Measurements from ENCODE around the gene NPIPA7. TPM values are rescaled to one million over a fixed set of nuclear protein-coding genes. Genes with fewer than 3 reads are reported as not detected.
"Not testable (repeated sequence)": the region's sequence is repeated elsewhere in the genome, so short reads cannot be mapped to it uniquely, and the experiment has no call there.

NPIPA7 gene
- total RNA-seq, 1 donor from 2014 or later = 7.0 TPM

DNA sequence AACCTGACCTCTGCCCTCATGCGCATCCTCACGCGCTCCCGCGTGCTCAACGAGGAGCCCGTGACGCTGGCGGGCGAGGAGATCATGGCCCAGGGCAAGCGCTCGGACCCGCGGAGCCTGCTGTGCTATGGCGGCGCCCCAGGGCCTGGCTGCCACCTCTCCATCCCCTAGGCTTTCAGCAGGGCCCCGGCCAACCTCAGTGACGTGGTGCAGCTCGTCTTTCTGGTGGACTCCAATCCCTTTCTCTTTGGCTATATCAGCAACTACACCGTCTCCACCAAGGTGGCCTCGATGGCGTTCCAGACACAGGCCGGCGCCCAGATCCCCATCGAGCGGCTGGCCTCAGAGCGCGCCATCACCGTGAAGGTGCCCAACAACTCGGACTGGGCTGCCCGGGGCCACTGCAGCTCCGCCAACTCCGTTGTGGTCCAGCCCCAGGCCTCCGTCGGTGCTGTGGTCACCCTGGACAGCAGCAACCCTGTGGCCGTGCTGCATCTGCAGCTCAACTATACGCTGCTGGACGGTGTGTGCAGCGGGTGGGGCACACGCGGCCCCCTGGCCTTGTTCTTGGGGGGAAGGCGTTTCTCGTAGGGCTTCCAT is 7.7 kb upstream of the NPIPA7 start:
- H3K4me3 Mint-ChIP-seq; CTCF ChIA-PET; H3K27ac Mint-ChIP-seq; H3K36me3 Mint-ChIP-seq (ENCODE audit: low read depth); intact Hi-C loops (cut with micrococcal nuclease); H3K4me1 Mint-ChIP-seq; POLR2A ChIA-PET; DNase-seq; ATAC-seq (ENCODE audit: low read depth); H3K9me3 Mint-ChIP-seq; H3K27me3 Mint-ChIP-seq: not testable (repeated sequence)

DNA sequence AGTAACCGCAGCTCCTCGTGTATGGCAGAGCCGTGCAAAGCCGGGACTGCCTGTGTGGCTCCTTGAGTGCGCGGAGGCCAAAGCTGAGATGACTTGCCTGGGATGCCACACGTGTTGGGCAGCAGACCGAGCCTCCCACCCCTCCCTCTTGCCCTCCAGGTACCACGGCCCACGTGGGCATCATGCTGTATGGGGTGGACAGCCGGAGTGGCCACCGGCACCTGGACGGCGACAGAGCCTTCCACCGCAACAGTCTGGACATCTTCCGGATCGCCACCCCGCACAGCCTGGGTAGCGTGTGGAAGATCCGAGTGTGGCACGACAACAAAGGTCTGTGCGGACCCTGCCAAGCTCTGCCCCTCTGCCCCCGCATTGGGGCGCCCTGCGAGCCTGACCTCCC is 4.7 kb upstream of the NPIPA7 start:
- intact Hi-C loops (cut with micrococcal nuclease); DNase-seq; H3K36me3 Mint-ChIP-seq (ENCODE audit: low read depth); H3K27me3 Mint-ChIP-seq; H3K4me1 Mint-ChIP-seq; H3K27ac Mint-ChIP-seq; ATAC-seq (ENCODE audit: low read depth); POLR2A ChIA-PET; H3K9me3 Mint-ChIP-seq; CTCF ChIA-PET; H3K4me3 Mint-ChIP-seq: not testable (repeated sequence)

DNA sequence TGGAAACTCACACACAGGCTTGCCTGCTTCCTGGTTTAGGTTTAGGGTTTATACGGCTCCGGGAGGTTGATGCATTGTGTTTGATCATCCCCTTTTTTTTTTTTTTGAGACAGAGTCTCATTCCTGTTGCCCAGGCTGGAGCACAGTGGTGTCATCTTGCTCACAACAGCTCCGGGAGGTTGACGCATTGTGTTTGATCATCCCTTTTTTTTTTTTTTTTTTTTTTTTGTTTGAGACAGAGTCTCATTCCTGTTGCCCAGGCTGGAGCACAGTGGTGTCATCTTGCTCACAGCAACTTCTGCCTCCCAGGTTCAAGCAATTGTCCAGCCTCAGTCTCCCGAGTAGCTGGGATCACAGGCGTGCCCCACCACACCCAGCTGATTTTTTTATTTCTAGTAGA is 20.7 kb downstream of the NPIPA7 start:
- ATAC-seq (ENCODE audit: low read depth); H3K27ac Mint-ChIP-seq; CTCF ChIA-PET; POLR2A ChIA-PET; H3K27me3 Mint-ChIP-seq; H3K9me3 Mint-ChIP-seq; H3K4me1 Mint-ChIP-seq; H3K36me3 Mint-ChIP-seq (ENCODE audit: low read depth); intact Hi-C loops (cut with micrococcal nuclease); DNase-seq; H3K4me3 Mint-ChIP-seq: not testable (repeated sequence)

- H3K4me3 Mint-ChIP-seq; H3K4me1 Mint-ChIP-seq; POLR2A ChIA-PET; H3K9me3 Mint-ChIP-seq; H3K36me3 Mint-ChIP-seq (ENCODE audit: low read depth); H3K27me3 Mint-ChIP-seq; ATAC-seq (ENCODE audit: low read depth); CTCF ChIA-PET; intact Hi-C loops (cut with micrococcal nuclease); DNase-seq; H3K27ac Mint-ChIP-seq: not testable (repeated sequence)
These were observed 23.4 kb downstream of the NPIPA7 start for GRCh38 chr16:16402333-16402732.

DNA sequence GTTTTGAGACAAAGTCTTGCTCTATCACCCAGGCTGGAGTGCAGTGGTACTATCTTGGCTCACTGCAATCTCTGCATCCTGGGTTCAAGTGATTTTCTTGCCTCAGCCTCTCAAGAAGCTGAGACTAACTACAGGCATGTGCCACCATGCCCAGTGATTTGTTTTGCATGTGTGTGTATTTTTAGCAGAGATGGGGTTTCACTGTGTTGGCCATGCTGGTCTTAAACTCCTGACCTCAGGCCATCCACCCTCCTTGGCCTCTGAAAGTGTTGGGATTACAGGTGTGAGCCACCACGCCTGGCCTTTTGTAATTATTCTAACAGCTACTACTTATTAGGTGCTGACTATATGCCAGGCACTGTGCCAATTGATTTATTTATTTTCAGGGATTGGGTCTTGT is 25.3 kb downstream of the NPIPA7 start:
- ATAC-seq (ENCODE audit: low read depth); H3K9me3 Mint-ChIP-seq; H3K4me3 Mint-ChIP-seq; H3K36me3 Mint-ChIP-seq (ENCODE audit: low read depth); CTCF ChIA-PET; DNase-seq; H3K27me3 Mint-ChIP-seq; H3K4me1 Mint-ChIP-seq; POLR2A ChIA-PET; intact Hi-C loops (cut with micrococcal nuclease); H3K27ac Mint-ChIP-seq: not testable (repeated sequence)

GRCh38 chr16:16405421-16405820 is 26.5 kb downstream of the NPIPA7 start:
- CTCF ChIA-PET; H3K36me3 Mint-ChIP-seq (ENCODE audit: low read depth); H3K4me3 Mint-ChIP-seq; POLR2A ChIA-PET; intact Hi-C loops (cut with micrococcal nuclease); ATAC-seq (ENCODE audit: low read depth); DNase-seq; H3K27ac Mint-ChIP-seq; H3K9me3 Mint-ChIP-seq; H3K4me1 Mint-ChIP-seq; H3K27me3 Mint-ChIP-seq: not testable (repeated sequence)

- H3K27me3 Mint-ChIP-seq; H3K36me3 Mint-ChIP-seq (ENCODE audit: low read depth); CTCF ChIA-PET; DNase-seq; H3K4me1 Mint-ChIP-seq; H3K9me3 Mint-ChIP-seq; intact Hi-C loops (cut with micrococcal nuclease); ATAC-seq (ENCODE audit: low read depth); POLR2A ChIA-PET; H3K27ac Mint-ChIP-seq; H3K4me3 Mint-ChIP-seq: not testable (repeated sequence)
These were observed 29.5 kb downstream of the NPIPA7 start for GRCh38 chr16:16408430-16408829.

DNA sequence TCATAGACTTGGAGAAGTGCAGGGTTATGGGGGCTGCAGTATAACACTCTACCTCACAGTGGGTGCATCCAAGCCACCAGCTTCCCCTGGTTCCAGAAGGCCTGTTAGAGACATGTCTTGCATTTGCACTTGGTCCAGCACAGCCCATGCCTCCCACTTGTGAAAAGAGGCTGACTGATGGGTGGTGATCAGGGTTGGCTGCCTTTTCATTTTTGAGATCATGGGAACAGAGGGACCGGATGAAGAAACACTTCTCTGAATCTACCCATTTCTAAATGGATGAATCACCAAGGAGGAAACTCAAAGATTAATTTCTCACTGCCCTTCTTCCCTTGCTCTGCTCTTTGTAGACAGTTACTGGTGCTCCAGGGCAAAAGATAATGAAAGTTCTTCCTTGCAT is 34.8 kb downstream of the NPIPA7 start:
- ATAC-seq (ENCODE audit: low read depth); H3K4me1 Mint-ChIP-seq; intact Hi-C loops (cut with micrococcal nuclease); H3K36me3 Mint-ChIP-seq (ENCODE audit: low read depth); POLR2A ChIA-PET; H3K27ac Mint-ChIP-seq; CTCF ChIA-PET; H3K4me3 Mint-ChIP-seq; DNase-seq; H3K27me3 Mint-ChIP-seq; H3K9me3 Mint-ChIP-seq: not testable (repeated sequence)

GRCh38 chr16:16417071-16417470 is 38.1 kb downstream of the NPIPA7 start:
- H3K4me1 Mint-ChIP-seq; CTCF ChIA-PET; H3K9me3 Mint-ChIP-seq; DNase-seq; H3K4me3 Mint-ChIP-seq; POLR2A ChIA-PET; H3K36me3 Mint-ChIP-seq (ENCODE audit: low read depth); H3K27ac Mint-ChIP-seq; H3K27me3 Mint-ChIP-seq; ATAC-seq (ENCODE audit: low read depth); intact Hi-C loops (cut with micrococcal nuclease): not testable (repeated sequence)

DNA sequence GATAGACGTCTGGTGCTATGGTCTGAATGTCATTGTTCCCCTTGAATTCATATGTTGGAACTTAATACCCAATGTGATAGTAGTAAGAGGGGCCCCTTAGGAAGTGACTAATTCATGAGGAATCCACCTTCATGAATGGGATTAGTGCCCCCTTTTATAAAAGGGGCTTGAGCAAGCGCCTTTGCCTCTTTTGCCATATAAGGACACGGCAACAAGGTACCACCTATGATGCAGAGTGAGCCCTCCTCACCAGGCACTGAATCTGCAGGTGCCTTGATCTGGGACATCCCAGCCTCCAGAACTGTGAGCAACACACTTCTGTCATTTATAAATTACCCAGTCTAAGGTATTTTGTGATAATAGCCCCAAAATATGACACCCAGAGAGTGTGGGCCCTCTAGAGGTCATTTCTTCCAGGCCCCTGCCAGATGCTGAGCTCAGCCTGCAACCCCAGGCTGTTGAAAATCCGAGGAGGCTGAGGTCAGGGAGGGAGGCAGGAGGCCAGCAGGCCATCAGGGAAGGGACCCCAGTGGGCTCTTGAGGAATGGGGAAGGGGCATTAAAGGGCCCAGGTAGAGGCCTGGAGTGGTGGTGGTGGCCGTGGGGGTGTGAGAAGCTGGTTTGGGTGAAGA is 39.1 kb downstream of the NPIPA7 start:
- H3K27me3 Mint-ChIP-seq; H3K27ac Mint-ChIP-seq; H3K9me3 Mint-ChIP-seq; H3K4me1 Mint-ChIP-seq; H3K36me3 Mint-ChIP-seq (ENCODE audit: low read depth); DNase-seq; POLR2A ChIA-PET; ATAC-seq (ENCODE audit: low read depth); intact Hi-C loops (cut with micrococcal nuclease); CTCF ChIA-PET; H3K4me3 Mint-ChIP-seq: not testable (repeated sequence)

- H3K4me1 Mint-ChIP-seq; ATAC-seq (ENCODE audit: low read depth); DNase-seq; H3K9me3 Mint-ChIP-seq; H3K4me3 Mint-ChIP-seq; H3K36me3 Mint-ChIP-seq (ENCODE audit: low read depth); H3K27ac Mint-ChIP-seq; POLR2A ChIA-PET; intact Hi-C loops (cut with micrococcal nuclease); CTCF ChIA-PET; H3K27me3 Mint-ChIP-seq: not testable (repeated sequence)
These were observed 41.6 kb downstream of the NPIPA7 start for GRCh38 chr16:16420515-16420914.

GRCh38 chr16:16425146-16425545 is 46.2 kb downstream of the NPIPA7 start:
- H3K4me3 Mint-ChIP-seq; H3K27me3 Mint-ChIP-seq; POLR2A ChIA-PET; intact Hi-C loops (cut with micrococcal nuclease); H3K27ac Mint-ChIP-seq; CTCF ChIA-PET; ATAC-seq (ENCODE audit: low read depth); H3K36me3 Mint-ChIP-seq (ENCODE audit: low read depth); H3K4me1 Mint-ChIP-seq; H3K9me3 Mint-ChIP-seq; DNase-seq: not testable (repeated sequence)

DNA sequence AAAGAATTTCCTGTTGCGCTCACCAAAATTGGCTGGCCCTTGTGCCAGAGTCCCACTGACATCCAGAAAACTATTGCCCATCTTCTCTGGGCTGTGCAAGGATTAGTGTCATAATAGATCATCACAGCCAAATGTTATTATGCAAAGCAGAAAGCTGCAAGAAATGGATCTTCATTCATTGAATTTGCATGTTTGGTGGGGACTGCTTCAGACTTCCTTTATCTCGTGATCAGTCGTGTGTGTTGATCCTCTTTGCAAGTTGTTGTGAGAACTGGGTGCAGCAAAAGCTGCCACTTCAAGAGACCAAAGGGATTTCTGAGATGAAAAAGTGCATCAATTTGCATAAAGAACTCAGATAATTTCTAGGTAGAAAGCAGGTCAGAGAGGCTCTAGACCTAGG is 52.2 kb downstream of the NPIPA7 start:
- intact Hi-C loops (cut with micrococcal nuclease); H3K27ac Mint-ChIP-seq; H3K36me3 Mint-ChIP-seq (ENCODE audit: low read depth); H3K4me1 Mint-ChIP-seq; CTCF ChIA-PET; H3K4me3 Mint-ChIP-seq; H3K27me3 Mint-ChIP-seq; H3K9me3 Mint-ChIP-seq; POLR2A ChIA-PET; DNase-seq: not testable (repeated sequence)
- peak; percentile 60 for ATAC-seq (ENCODE audit: low read depth)

All from activated B cell treated with CpG ODN at 0.5 μM for 24 hours (primary cell).